Stimulated activated naive CD8-positive, alpha-beta T cell treated with anti-CD3 and anti-CD28 coated beads, Interleukin-15, amount 100 ng/mL, for 72 hours (primary cell): ENCODE results near the gene GIPC3.
"Not testable (repeated sequence)": the region's sequence is repeated elsewhere in the genome, so short reads cannot be mapped to it uniquely, and the experiment has no call there.

ENCODE experiments used
- ATAC-seq: fragments of 150-1000 bp; cut with Tn5 transposase; 2 replicates; pipeline ENCODE4 v1.10.0; 2021; ENCODE audit warnings: mild to moderate bottlenecking, moderate library complexity
- DNase-seq, 2 donors: peaks; one replicate each; pipeline ENCODE4 v3.0.0; 2021 to 2022
- H3K27ac Mint-ChIP-seq, 2 donors: one replicate each; pipeline ENCODE4 v1.8.0; 2022; ENCODE audit warnings: mild to moderate bottlenecking in 2 of 2, mixed read lengths in 2 of 2, moderate library complexity in 2 of 2
- H3K27me3 Mint-ChIP-seq: one replicate; pipeline ENCODE4 v1.8.0; 2022; ENCODE audit warnings: mixed read lengths
- H3K4me1 Mint-ChIP-seq: one replicate; pipeline ENCODE4 v1.8.0; 2022; ENCODE audit warnings: mild to moderate bottlenecking, mixed read lengths
- H3K4me3 Mint-ChIP-seq, 2 donors: one replicate each; pipeline ENCODE4 v1.8.0; 2022; ENCODE audit warnings: mild to moderate bottlenecking in 2 of 2, mixed read lengths in 2 of 2, moderate library complexity in 1 of 2
- H3K9me3 Mint-ChIP-seq, 2 donors: one replicate each; pipeline ENCODE4 v1.8.0; 2022; ENCODE audit warnings: mixed read lengths in 2 of 2

GIPC3 gene

GRCh38 chr19:3584036-3584802, 1.1 kb upstream of the GIPC3 start:
- not testable (repeated sequence) for DNase-seq, H3K27me3 Mint-ChIP-seq, H3K9me3 Mint-ChIP-seq, H3K4me1 Mint-ChIP-seq, H3K4me3 Mint-ChIP-seq, H3K27ac Mint-ChIP-seq, ATAC-seq

GRCh38 chr19:3586127-3586626, 899 bp downstream of the GIPC3 start:
- ATAC-seq (peak; percentile 56), DNase-seq (peak; percentile 41 to 46)
- Mint-ChIP-seq H3K27ac (peak overlapping the region in 1 of 2 donors; percentile 42), H3K4me1 (peaks cover 9% of the 10 kb centered on the region), H3K27me3 (no peaks in the 10 kb centered on the region), H3K4me3 (peak overlapping the region; percentile 22 to 74), H3K9me3 (no peaks in the 10 kb centered on the region)

GRCh38 chr19:3586707-3587346, 1.5 kb downstream of the GIPC3 start:
- H3K4me3 Mint-ChIP-seq = no peak overlapping the region
- H3K27ac Mint-ChIP-seq = no peak overlapping the region
- H3K4me1 Mint-ChIP-seq = peaks cover 9% of the 10 kb centered on the region
- DNase-seq (no peak), ATAC-seq (no peak)
- H3K9me3 Mint-ChIP-seq = peaks cover 0 to 6% of the 10 kb centered on the region in 2 donors
- H3K27me3 Mint-ChIP-seq = no peaks in the 10 kb centered on the region

GRCh38 chr19:3589439-3589838, 4.2 kb downstream of the GIPC3 start:
- Mint-ChIP-seq H3K27ac (no peak overlapping the region), H3K27me3 (no peaks in the 10 kb centered on the region), H3K9me3 (peaks cover 0 to 6% of the 10 kb centered on the region in 2 donors), H3K4me1 (peaks cover 9% of the 10 kb centered on the region), H3K4me3 (no peak overlapping the region)
- DNase-seq (no peak), ATAC-seq (no peak)

GRCh38 chr19:3589949-3590348, 4.7 kb downstream of the GIPC3 start:
- H3K27me3 Mint-ChIP-seq = no peaks in the 10 kb centered on the region
- ATAC-seq = no peak
- peaks cover 0 to 6% of the 10 kb centered on the region in 2 donors for H3K9me3 Mint-ChIP-seq

GRCh38 chr19:3590991-3591659, 5.8 kb downstream of the GIPC3 start:
- Mint-ChIP-seq H3K27me3 (no peaks in the 10 kb centered on the region), H3K4me3 (no peak overlapping the region), H3K27ac (no peak overlapping the region), H3K9me3 (peaks cover 0 to 6% of the 10 kb centered on the region in 2 donors), H3K4me1 (peaks cover 4% of the 10 kb centered on the region)
- DNase-seq = no peak
- ATAC-seq = no peak

More at GRCh38 chr19:3589949-3590348, 4.7 kb downstream of the GIPC3 start:
- H3K27ac Mint-ChIP-seq = no peak overlapping the region
- peaks cover 9% of the 10 kb centered on the region for H3K4me1 Mint-ChIP-seq
- no peak for DNase-seq
- no peak overlapping the region for H3K4me3 Mint-ChIP-seq

GRCh38 chr19:3591876-3592613, 6.8 kb downstream of the GIPC3 start:
- no peak overlapping the region for H3K27ac Mint-ChIP-seq
- no peak for DNase-seq
- no peak overlapping the region for H3K4me3 Mint-ChIP-seq
- H3K27me3 Mint-ChIP-seq = no peaks in the 10 kb centered on the region
- no peak for ATAC-seq
- no peaks in the 10 kb centered on the region for H3K4me1 Mint-ChIP-seq
- H3K9me3 Mint-ChIP-seq = peaks cover 0 to 6% of the 10 kb centered on the region in 2 donors

GRCh38 chr19:3593156-3593555, 7.9 kb downstream of the GIPC3 start:
- peaks cover 0 to 6% of the 10 kb centered on the region in 2 donors for H3K9me3 Mint-ChIP-seq
- ATAC-seq (no peak), DNase-seq (no peak)
- H3K4me1 Mint-ChIP-seq = no peaks in the 10 kb centered on the region
- no peaks in the 10 kb centered on the region for H3K27me3 Mint-ChIP-seq
- H3K27ac Mint-ChIP-seq = no peak overlapping the region
- H3K4me3 Mint-ChIP-seq = no peak overlapping the region

- Mint-ChIP-seq H3K4me3 (no peak overlapping the region), H3K27me3 (no peaks in the 10 kb centered on the region), H3K27ac (no peak overlapping the region), H3K9me3 (peaks cover 0 to 6% of the 10 kb centered on the region in 2 donors), H3K4me1 (no peaks in the 10 kb centered on the region)
- no peak for DNase-seq
- no peak for ATAC-seq
Measured at GRCh38 chr19:3595521-3596061, 10.3 kb downstream of the GIPC3 start.

- H3K27ac Mint-ChIP-seq = no peak overlapping the region
- ATAC-seq = peak; percentile 18
- no peak for DNase-seq
Measured at GRCh38 chr19:3599776-3600187, 14.5 kb downstream of the GIPC3 start.

GRCh38 chr19:3601021-3601420, 15.7 kb downstream of the GIPC3 start:
- ATAC-seq (no peak), DNase-seq (no peak)
- H3K27me3 Mint-ChIP-seq = no peaks in the 10 kb centered on the region
- H3K27ac Mint-ChIP-seq = no peak overlapping the region
- H3K9me3 Mint-ChIP-seq = no peaks in the 10 kb centered on the region
- H3K4me1 Mint-ChIP-seq = no peaks in the 10 kb centered on the region
- no peak overlapping the region for H3K4me3 Mint-ChIP-seq

More at GRCh38 chr19:3599776-3600187, 14.5 kb downstream of the GIPC3 start:
- no peaks in the 10 kb centered on the region for H3K27me3 Mint-ChIP-seq
- no peak overlapping the region for H3K4me3 Mint-ChIP-seq
- H3K9me3 Mint-ChIP-seq = no peaks in the 10 kb centered on the region
- no peaks in the 10 kb centered on the region for H3K4me1 Mint-ChIP-seq

GRCh38 chr19:3603121-3603811, 18.0 kb downstream of the GIPC3 start:
- DNase-seq (no peak), ATAC-seq (no peak)
- Mint-ChIP-seq H3K4me3 (no peak overlapping the region), H3K27ac (no peak overlapping the region), H3K27me3 (no peaks in the 10 kb centered on the region), H3K9me3 (no peaks in the 10 kb centered on the region), H3K4me1 (peaks cover 14% of the 10 kb centered on the region)

- H3K4me1 Mint-ChIP-seq = peaks cover 16% of the 10 kb centered on the region
- no peaks in the 10 kb centered on the region for H3K27me3 Mint-ChIP-seq
- peak; percentile 36 for ATAC-seq
- H3K4me3 Mint-ChIP-seq = no peak overlapping the region
- H3K9me3 Mint-ChIP-seq = no peaks in the 10 kb centered on the region
- peak overlapping the region in 1 of 2 donors; percentile 84 for H3K27ac Mint-ChIP-seq
- DNase-seq = no peak
Measured at GRCh38 chr19:3604227-3604986, 19.1 kb downstream of the GIPC3 start.

GRCh38 chr19:3604987-3605343, 19.7 kb downstream of the GIPC3 start:
- Mint-ChIP-seq H3K27ac (peak overlapping the region in 1 of 2 donors; percentile 84), H3K4me1 (peaks cover 16% of the 10 kb centered on the region), H3K9me3 (no peaks in the 10 kb centered on the region), H3K27me3 (no peaks in the 10 kb centered on the region), H3K4me3 (no peak overlapping the region)
- ATAC-seq (peak; percentile 75), DNase-seq (peak; percentile 50 to 64)
